ENCODE results near the gene KCNH1.
"Not testable (repeated sequence)": the region's sequence is repeated elsewhere in the genome, so short reads cannot be mapped to it uniquely, and the experiment has no call there.

Gene KCNH1

GRCh38 chr1:211099393-211099792, 34.6 kb downstream of the KCNH1 start:
- DNase-seq (ENCODE audit: low read depth in 3 of 3, low spot score in 1 of 3): no peak

- DNase-seq (ENCODE audit: low read depth in 3 of 3, low spot score in 1 of 3): no peak
Observed at GRCh38 chr1:211095381-211095780, 38.6 kb downstream of the KCNH1 start.

GRCh38 chr1:211092955-211093354, 41.0 kb downstream of the KCNH1 start:
- DNase-seq (ENCODE audit: low read depth in 3 of 3, low spot score in 1 of 3): no peak

- no peak for DNase-seq (ENCODE audit: low read depth in 3 of 3, low spot score in 1 of 3)
Observed at GRCh38 chr1:211091867-211092266, 42.1 kb downstream of the KCNH1 start.

GRCh38 chr1:211089536-211089935, 44.4 kb downstream of the KCNH1 start:
- no peak for DNase-seq (ENCODE audit: low read depth in 3 of 3, low spot score in 1 of 3)

GRCh38 chr1:211088156-211088555, 45.8 kb downstream of the KCNH1 start:
- no peak for DNase-seq (ENCODE audit: low read depth in 3 of 3, low spot score in 1 of 3)

GRCh38 chr1:211082824-211083223, 51.1 kb downstream of the KCNH1 start:
- DNase-seq (ENCODE audit: low read depth in 3 of 3, low spot score in 1 of 3): no peak

GRCh38 chr1:211081447-211081846, 52.5 kb downstream of the KCNH1 start:
- not testable (repeated sequence) for DNase-seq (ENCODE audit: low read depth in 3 of 3, low spot score in 1 of 3)

GRCh38 chr1:211068976-211069375, 65.0 kb downstream of the KCNH1 start:
- DNase-seq (ENCODE audit: low read depth in 3 of 3, low spot score in 1 of 3): no peak

- no peak for DNase-seq (ENCODE audit: low read depth in 3 of 3, low spot score in 1 of 3)
Observed at GRCh38 chr1:211066781-211067384, 67.1 kb downstream of the KCNH1 start.

- DNase-seq (ENCODE audit: low read depth in 3 of 3, low spot score in 1 of 3): not testable (repeated sequence)
Observed at GRCh38 chr1:211041838-211042237, 92.1 kb downstream of the KCNH1 start.

- DNase-seq (ENCODE audit: low read depth in 3 of 3, low spot score in 1 of 3): no peak
Observed at GRCh38 chr1:211037095-211037494, 96.9 kb downstream of the KCNH1 start.

- no peak for DNase-seq (ENCODE audit: low read depth in 3 of 3, low spot score in 1 of 3)
Observed at GRCh38 chr1:211036381-211037060, 97.4 kb downstream of the KCNH1 start.

GRCh38 chr1:211035821-211036380, 98.0 kb downstream of the KCNH1 start:
- no peak for DNase-seq (ENCODE audit: low read depth in 3 of 3, low spot score in 1 of 3)

- DNase-seq (ENCODE audit: low read depth in 3 of 3, low spot score in 1 of 3): no peak
Observed at GRCh38 chr1:211033921-211034525, 99.9 kb downstream of the KCNH1 start.

GRCh38 chr1:211024901-211025300, 109.0 kb downstream of the KCNH1 start:
- no peak for DNase-seq (ENCODE audit: low read depth in 3 of 3, low spot score in 1 of 3)

- DNase-seq (ENCODE audit: low read depth in 3 of 3, low spot score in 1 of 3): no peak
Observed at GRCh38 chr1:211019266-211019665, 114.7 kb downstream of the KCNH1 start.

GRCh38 chr1:211018690-211019089, 115.3 kb downstream of the KCNH1 start:
- DNase-seq (ENCODE audit: low read depth in 3 of 3, low spot score in 1 of 3): no peak

GRCh38 chr1:211017075-211017718, 116.8 kb downstream of the KCNH1 start:
- no peak for DNase-seq (ENCODE audit: low read depth in 3 of 3, low spot score in 1 of 3)

- DNase-seq (ENCODE audit: low read depth in 3 of 3, low spot score in 1 of 3): no peak
Observed at GRCh38 chr1:211014275-211014674, 119.7 kb downstream of the KCNH1 start.

GRCh38 chr1:211013346-211014240, 120.4 kb downstream of the KCNH1 start:
- no peak for DNase-seq (ENCODE audit: low read depth in 3 of 3, low spot score in 1 of 3)
